Cardiac muscle cell (in vitro differentiated cells and primary cell): ENCODE results near the gene GAS7. TPM values are rescaled to one million over a fixed set of nuclear protein-coding genes. Genes with fewer than 3 reads are reported as not detected.

ENCODE experiments used
- DNase-seq, 2 donors: peaks; one replicate each; pipeline versions ENCODE4 v3.0.0 to v3.0.0-alpha.2; 2010 to 2017; ENCODE audit warnings: low read depth in 1 of 2, low spot score in 1 of 2
- H3K27ac ChIP-seq: fragments of 200-600 bp; sonication (generic); 2 replicates; pipeline ENCODE4 v1.5.1; 2016
- H3K27me3 ChIP-seq: fragments of 200-600 bp; sonication (generic); 2 replicates; pipeline ENCODE4 v1.6.0; 2016; ENCODE audit warnings: control low read depth
- H3K36me3 ChIP-seq: fragments of 200-600 bp; sonication (generic); 2 replicates; pipeline ENCODE4 v1.5.1; 2016; ENCODE audit warnings: control low read depth
- H3K4me1 ChIP-seq: fragments of 200-600 bp; sonication (generic); 2 replicates; pipeline ENCODE4 v1.8.1; 2017; ENCODE audit warnings: low read depth, mild to moderate bottlenecking, mixed run types
- H3K4me3 ChIP-seq: fragments of 200-600 bp; sonication (generic); 2 replicates; pipeline ENCODE4 v1.5.1; 2016; ENCODE audit warnings: mild to moderate bottlenecking
- H3K9me3 ChIP-seq: fragments of 200-600 bp; sonication (generic); 2 replicates; pipeline ENCODE4 v1.5.1; 2017; ENCODE audit warnings: low read depth, mild to moderate bottlenecking, control low read depth
- polyA plus RNA-seq: library from polyadenylated mRNA; unstranded; fragments of >200 nt; fragmentation: Nextera tagmentation; extraction: Ambion mirVana; gene quantifications from 2 replicates; pipeline ENCODE4 v1.2.1, GENCODE V29; 2016
- total RNA-seq: library from RNA; depleted of rRNA; stranded (reverse); fragments of >200 nt; gene quantifications from 2 replicates; pipeline ENCODE4 v1.2.3, GENCODE V29; 2016
- TF ChIP-seq, protein P1 (sequence below): IDR thresholded peaks from 2 replicates; pipeline ENCODE4 v1.5.1; 2012; ENCODE audit warnings: low read depth, mild to moderate bottlenecking, low read length

Gene GAS7
- total and polyA plus RNA-seq, 2 experiments from 2014 or later, result 6.1 to 13.5 TPM

GRCh38 chr17:10035885-10036284 is 162.5 kb downstream of the GAS7 start:
- no peaks in the 10 kb centered on the region for H3K4me1 ChIP-seq
- TF ChIP-seq, protein P1, sequence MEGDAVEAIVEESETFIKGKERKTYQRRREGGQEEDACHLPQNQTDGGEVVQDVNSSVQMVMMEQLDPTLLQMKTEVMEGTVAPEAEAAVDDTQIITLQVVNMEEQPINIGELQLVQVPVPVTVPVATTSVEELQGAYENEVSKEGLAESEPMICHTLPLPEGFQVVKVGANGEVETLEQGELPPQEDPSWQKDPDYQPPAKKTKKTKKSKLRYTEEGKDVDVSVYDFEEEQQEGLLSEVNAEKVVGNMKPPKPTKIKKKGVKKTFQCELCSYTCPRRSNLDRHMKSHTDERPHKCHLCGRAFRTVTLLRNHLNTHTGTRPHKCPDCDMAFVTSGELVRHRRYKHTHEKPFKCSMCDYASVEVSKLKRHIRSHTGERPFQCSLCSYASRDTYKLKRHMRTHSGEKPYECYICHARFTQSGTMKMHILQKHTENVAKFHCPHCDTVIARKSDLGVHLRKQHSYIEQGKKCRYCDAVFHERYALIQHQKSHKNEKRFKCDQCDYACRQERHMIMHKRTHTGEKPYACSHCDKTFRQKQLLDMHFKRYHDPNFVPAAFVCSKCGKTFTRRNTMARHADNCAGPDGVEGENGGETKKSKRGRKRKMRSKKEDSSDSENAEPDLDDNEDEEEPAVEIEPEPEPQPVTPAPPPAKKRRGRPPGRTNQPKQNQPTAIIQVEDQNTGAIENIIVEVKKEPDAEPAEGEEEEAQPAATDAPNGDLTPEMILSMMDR, result no peak
- H3K27me3 ChIP-seq, result no peaks in the 10 kb centered on the region
- H3K4me3 ChIP-seq, result no peak overlapping the region
- no peak overlapping the region for H3K27ac ChIP-seq
- no peaks in the 10 kb centered on the region for H3K36me3 ChIP-seq
- no peaks in the 10 kb centered on the region for H3K9me3 ChIP-seq
- DNase-seq, result no peak

GRCh38 chr17:10034719-10035475 is 163.5 kb downstream of the GAS7 start:
- TF ChIP-seq, protein P1, result no peak
- Histone ChIP-seq H3K27me3 (no peaks in the 10 kb centered on the region), H3K36me3 (no peaks in the 10 kb centered on the region), H3K4me1 (no peaks in the 10 kb centered on the region), H3K27ac (no peak overlapping the region), H3K4me3 (no peak overlapping the region), H3K9me3 (no peaks in the 10 kb centered on the region)
- no peak for DNase-seq

DNA sequence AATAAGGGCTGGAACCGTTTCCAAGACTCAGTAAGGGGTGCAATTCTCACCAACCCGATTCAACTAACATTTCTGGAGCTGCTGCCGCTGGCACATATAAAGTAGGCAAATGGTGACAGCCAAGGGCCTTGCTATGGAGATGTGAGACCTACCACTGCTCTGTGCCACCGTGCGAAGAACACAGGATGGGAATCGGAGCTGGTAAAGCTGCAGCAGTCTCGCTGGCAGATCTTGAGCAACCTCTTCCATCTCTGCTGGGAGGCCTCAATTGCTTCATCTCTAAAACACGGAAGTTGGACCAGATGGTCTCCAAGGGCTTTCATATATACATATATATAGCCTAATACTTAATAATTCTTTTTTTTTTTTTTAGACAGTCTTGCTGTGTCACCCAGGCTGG is 164.4 kb downstream of the GAS7 start:
- DNase-seq, result peak in 1 of 2 donors; percentile 46
- Histone ChIP-seq H3K9me3 (no peaks in the 10 kb centered on the region), H3K27ac (no peak overlapping the region), H3K4me3 (no peak overlapping the region), H3K4me1 (peaks cover 3% of the 10 kb centered on the region), H3K36me3 (no peaks in the 10 kb centered on the region), H3K27me3 (no peaks in the 10 kb centered on the region)
- TF ChIP-seq, protein P1, result no peak

- no peak overlapping the region for H3K27ac ChIP-seq
- DNase-seq, result no peak
- H3K27me3 ChIP-seq, result no peaks in the 10 kb centered on the region
- H3K4me3 ChIP-seq, result no peak overlapping the region
- TF ChIP-seq, protein P1, result no peak
- H3K36me3 ChIP-seq, result no peaks in the 10 kb centered on the region
- H3K4me1 ChIP-seq, result peaks cover 7% of the 10 kb centered on the region
- no peaks in the 10 kb centered on the region for H3K9me3 ChIP-seq
Observed at GRCh38 chr17:10033449-10033848, 165.0 kb downstream of the GAS7 start.

GRCh38 chr17:10032118-10032852 is 166.1 kb downstream of the GAS7 start:
- Histone ChIP-seq H3K9me3 (no peaks in the 10 kb centered on the region), H3K4me1 (peaks cover 7% of the 10 kb centered on the region), H3K36me3 (no peaks in the 10 kb centered on the region), H3K27ac (no peak overlapping the region), H3K4me3 (no peak overlapping the region), H3K27me3 (no peaks in the 10 kb centered on the region)
- TF ChIP-seq, protein P1, result no peak
- DNase-seq, result peak in 1 of 2 donors; percentile 34
